Upper lobe of right lung (tissue), 1 donor: Measurements from ENCODE around the gene ZNF764. TPM values are rescaled to one million over a fixed set of nuclear protein-coding genes. Genes with fewer than 3 reads are reported as not detected.

ENCODE experiments used
- ATAC-seq: fragments of 200-7000 bp; cut with Tn5 transposase; one replicate; pipeline ENCODE4 v1.9.1; 2020; ENCODE audit warnings: mild to moderate bottlenecking, moderate library complexity
- DNase-seq: peaks from one replicate; pipeline ENCODE4 v3.0.0-alpha.2; 2020
- H3K27ac ChIP-seq: fragments of 200-600 bp; one replicate; pipeline ENCODE4 v1.8.0; 2022
- H3K27me3 ChIP-seq: fragments of 200-600 bp; one replicate; pipeline ENCODE4 v1.8.0; 2022; ENCODE audit warnings: mild to moderate bottlenecking
- H3K36me3 ChIP-seq: fragments of 200-600 bp; one replicate; pipeline ENCODE4 v1.8.0; 2022
- H3K4me1 ChIP-seq: fragments of 200-600 bp; one replicate; pipeline ENCODE4 v1.8.0; 2022
- H3K4me3 ChIP-seq: fragments of 200-600 bp; one replicate; pipeline ENCODE4 v1.8.0; 2022; ENCODE audit warnings: mild to moderate bottlenecking
- H3K9me3 ChIP-seq: fragments of 200-600 bp; one replicate; pipeline ENCODE4 v1.8.0; 2022
- CTCF ChIP-seq: fragments of 200-600 bp; IDR thresholded peaks from one replicate; pipeline ENCODE4 v1.8.0; 2022; ENCODE audit warnings: antibody characterized with exemption
- intact Hi-C: fragments of 100-400 bp; cut with DNase I; formaldehyde crosslinking; loops from one replicate; pipeline ENCODE4 v1.11.0; 2022
- total RNA-seq: library from RNA; stranded (reverse); fragmentation: NEBNext Ultra II Directional; extraction: Animal tissue kit (Norgen Biotek cat#: 25700); gene quantifications from one replicate; pipeline ENCODE4 v1.2.1, GENCODE V29; 2021
- donor health status: DM: no; HTN: yes; CAD: no; lungs with severe emphysema.

The ZNF764 gene
- total RNA-seq, 1 donor from 2014 or later, result 10.6 TPM

DNA sequence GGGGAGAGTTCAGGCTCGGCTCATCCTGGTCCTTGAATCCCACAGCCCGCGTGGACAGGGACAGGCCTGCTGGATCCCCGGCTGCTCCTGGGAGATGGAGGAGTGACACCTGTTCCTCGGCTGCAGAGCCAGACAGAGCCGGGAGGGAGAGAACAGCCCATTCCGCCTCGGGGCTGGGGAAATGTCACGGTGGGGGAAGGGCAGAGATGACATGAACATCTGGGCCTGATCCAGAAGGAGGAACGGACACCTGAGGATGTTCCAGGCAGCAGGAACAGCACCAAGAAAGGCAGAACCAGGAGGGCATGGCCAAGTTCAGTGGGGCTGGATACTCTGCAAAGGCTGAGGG, 2.1 kb downstream of the ZNF764 start:
- intact Hi-C loops, result no loop called here
- H3K4me3 ChIP-seq, result no peak overlapping the region
- H3K27ac ChIP-seq, result no peak overlapping the region
- H3K4me1 ChIP-seq, result peaks cover 8% of the 10 kb centered on the region
- H3K36me3 ChIP-seq, result peaks cover 26% of the 10 kb centered on the region
- TF ChIP-seq CTCF, result no peak
- no peaks in the 10 kb centered on the region for H3K27me3 ChIP-seq
- H3K9me3 ChIP-seq, result no peaks in the 10 kb centered on the region
- DNase-seq, result no peak
- ATAC-seq, result no peak

- intact Hi-C loops, result no loop called here
- no peak for DNase-seq
- H3K4me3 ChIP-seq, result no peak overlapping the region
- no peak overlapping the region for H3K27ac ChIP-seq
- no peak for TF ChIP-seq CTCF
- ATAC-seq, result no peak
- peaks cover 8% of the 10 kb centered on the region for H3K4me1 ChIP-seq
- H3K27me3 ChIP-seq, result no peaks in the 10 kb centered on the region
- peaks cover 26% of the 10 kb centered on the region for H3K36me3 ChIP-seq
- no peaks in the 10 kb centered on the region for H3K9me3 ChIP-seq
Measured at GRCh38 chr16:30555315-30556124, 2.7 kb downstream of the ZNF764 start.

DNA sequence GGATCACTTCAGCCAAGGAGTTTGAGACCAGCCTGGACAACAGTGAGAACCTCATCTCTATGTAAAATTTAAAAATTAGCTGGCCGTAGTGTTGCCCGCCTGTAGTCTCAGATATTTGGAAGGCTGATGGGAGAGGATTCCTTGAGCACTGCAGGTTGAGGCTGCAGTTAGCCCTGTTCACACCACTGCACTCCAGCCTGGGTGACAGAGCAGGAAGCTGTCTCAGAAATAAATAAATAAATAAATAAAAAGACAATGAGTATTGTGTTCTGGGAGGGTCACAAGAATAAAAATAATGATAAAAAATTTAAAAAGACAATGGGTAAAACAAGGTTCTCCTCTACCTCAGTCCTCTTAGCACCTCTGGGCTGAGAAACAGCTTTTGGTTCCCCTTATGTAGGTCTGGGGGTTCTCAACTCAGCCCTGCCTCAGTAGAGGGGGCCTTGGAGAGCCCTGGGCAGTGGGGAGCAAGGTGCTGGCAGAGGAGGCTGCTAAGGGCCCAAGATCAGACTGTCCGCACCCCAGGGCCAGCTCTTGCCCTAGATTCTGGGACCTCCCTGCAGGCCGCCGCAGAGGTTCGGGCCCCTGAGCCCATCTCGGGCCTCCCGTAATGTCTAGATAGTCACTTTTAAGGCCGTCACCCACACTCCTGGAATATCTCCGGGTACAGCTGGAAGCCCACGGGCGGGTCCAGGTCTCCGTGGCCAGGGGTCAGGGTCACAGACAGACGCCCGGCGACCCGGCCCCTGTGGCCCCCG, 3.4 kb downstream of the ZNF764 start:
- intact Hi-C loops, result no loop called here
- Histone ChIP-seq H3K4me1 (peaks cover 8% of the 10 kb centered on the region), H3K9me3 (no peaks in the 10 kb centered on the region), H3K36me3 (peaks cover 26% of the 10 kb centered on the region), H3K27me3 (no peaks in the 10 kb centered on the region), H3K4me3 (no peak overlapping the region), H3K27ac (no peak overlapping the region)
- no peak for TF ChIP-seq CTCF
- DNase-seq (no peak), ATAC-seq (no peak)

DNA sequence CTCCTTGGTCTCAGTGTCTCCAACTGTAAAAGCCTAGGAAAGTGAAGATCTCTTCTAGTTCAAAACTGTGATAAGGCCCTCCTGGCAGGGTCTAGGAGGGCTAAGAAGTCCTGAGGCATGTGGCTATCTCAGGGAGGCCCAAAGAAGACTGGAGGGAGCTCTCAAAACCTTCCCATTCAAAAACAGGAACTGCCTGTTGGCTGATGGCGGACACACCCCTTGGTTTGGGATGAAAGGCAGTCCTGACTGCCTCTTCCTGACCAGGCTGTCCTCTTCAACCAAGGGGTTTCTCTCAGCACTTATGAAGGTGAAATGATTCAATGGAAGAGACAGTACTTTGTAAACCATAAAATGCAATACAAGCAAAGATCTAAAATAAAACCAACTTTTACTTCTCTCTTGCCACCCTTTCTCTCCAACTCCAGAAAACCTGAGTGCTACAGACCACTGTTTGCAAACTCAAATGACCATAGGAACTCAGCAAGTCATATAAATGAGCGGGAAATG, 4.7 kb downstream of the ZNF764 start:
- Histone ChIP-seq H3K36me3 (peaks cover 26% of the 10 kb centered on the region), H3K27me3 (no peaks in the 10 kb centered on the region), H3K27ac (no peak overlapping the region), H3K4me1 (peaks cover 8% of the 10 kb centered on the region), H3K9me3 (no peaks in the 10 kb centered on the region), H3K4me3 (no peak overlapping the region)
- intact Hi-C loops, result no loop called here
- no peak for TF ChIP-seq CTCF
- DNase-seq (no peak), ATAC-seq (no peak)

DNA sequence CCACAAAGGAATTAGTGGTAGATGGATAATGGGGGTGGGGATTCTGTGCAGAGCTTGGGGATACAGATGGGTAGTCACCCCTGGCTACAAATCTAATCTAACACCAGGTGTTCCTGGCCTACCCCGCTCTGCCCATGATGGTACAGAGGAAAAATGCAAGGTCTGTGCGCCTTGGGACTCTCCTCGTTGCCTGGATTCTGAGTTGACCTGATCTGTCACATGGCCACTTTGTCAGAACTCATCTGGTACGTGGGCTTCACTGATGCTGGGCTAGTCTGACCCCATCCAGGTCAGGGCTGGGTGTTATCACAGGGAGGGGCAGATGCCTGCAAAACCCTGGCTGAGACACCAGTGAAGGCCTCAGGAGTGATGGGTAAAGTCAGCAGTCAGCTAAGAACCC, 5.2 kb downstream of the ZNF764 start:
- DNase-seq, result no peak
- intact Hi-C loops, result no loop called here
- Histone ChIP-seq H3K27ac (no peak overlapping the region), H3K36me3 (peaks cover 26% of the 10 kb centered on the region), H3K4me3 (no peak overlapping the region), H3K9me3 (no peaks in the 10 kb centered on the region), H3K27me3 (no peaks in the 10 kb centered on the region), H3K4me1 (peaks cover 8% of the 10 kb centered on the region)
- no peak for ATAC-seq
- no peak for TF ChIP-seq CTCF
